ENCODE data around the gene P2RY10.
"Not testable (repeated sequence)": the region's sequence is repeated elsewhere in the genome, so short reads cannot be mapped to it uniquely, and the experiment has no call there.

Gene P2RY10, protein sequence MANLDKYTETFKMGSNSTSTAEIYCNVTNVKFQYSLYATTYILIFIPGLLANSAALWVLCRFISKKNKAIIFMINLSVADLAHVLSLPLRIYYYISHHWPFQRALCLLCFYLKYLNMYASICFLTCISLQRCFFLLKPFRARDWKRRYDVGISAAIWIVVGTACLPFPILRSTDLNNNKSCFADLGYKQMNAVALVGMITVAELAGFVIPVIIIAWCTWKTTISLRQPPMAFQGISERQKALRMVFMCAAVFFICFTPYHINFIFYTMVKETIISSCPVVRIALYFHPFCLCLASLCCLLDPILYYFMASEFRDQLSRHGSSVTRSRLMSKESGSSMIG
- total RNA-seq = 133 to 138 reads per million in 2 donors

DNA sequence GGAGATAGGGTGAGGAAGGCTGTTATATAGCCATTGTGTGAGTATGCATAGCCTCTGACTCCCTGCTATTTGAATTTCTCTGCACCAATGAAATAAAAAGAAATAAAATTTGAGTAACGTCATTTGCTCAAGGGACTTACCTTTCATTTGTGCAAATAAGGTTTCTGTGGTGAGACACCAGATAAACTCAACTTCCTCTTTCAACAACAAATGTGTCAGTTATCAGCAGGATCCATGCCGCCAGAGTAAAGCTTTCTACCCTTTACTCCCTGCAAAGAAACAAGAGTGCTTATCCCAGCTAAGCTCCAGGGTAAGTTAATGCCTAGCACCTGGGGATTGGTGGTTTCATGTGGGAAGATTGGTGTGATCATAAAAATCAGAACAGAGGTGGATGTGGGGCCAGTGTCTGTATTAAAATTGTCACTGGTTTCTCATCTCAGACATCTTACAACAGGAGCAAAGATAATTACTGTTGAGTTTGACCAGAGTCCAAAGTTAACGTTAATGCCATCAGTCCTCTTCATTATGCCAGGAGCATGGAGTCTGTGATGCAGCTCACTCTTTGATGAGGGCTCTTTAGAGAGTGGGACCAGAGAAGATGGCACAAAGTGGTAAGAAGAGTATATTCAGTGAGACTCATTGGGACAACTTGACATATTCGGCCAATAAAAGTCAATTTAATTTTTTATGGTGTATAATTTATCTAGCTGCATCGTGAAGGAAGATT lies at the start of gene P2RY10:
TSS of gene P2RY10 (plus strand) at position 206 of the 727 bp plus-strand sequence. CDS start 15,130 bp downstream, outside the sequence.
- DNase-seq = no peak

DNA sequence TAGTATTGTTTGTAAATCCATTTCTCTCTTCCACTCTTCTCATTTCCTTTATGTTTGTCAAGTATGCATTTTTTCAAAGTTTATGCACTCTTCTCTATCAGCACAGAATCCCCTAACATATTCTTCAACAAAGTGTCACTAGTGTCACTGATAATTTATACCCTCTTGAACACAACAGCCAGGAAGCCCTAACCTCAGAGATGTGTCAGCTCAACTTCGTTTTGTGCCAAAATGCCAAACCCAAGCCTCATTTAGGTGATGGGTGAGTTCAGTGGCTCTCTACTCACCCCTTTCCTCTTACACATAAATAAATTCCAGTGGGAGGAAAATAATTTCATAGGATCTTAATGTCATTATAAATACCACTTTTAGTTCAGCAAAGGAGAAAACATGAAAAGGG lies 22.4 kb upstream of the P2RY10 start:
- no peak for DNase-seq

DNA sequence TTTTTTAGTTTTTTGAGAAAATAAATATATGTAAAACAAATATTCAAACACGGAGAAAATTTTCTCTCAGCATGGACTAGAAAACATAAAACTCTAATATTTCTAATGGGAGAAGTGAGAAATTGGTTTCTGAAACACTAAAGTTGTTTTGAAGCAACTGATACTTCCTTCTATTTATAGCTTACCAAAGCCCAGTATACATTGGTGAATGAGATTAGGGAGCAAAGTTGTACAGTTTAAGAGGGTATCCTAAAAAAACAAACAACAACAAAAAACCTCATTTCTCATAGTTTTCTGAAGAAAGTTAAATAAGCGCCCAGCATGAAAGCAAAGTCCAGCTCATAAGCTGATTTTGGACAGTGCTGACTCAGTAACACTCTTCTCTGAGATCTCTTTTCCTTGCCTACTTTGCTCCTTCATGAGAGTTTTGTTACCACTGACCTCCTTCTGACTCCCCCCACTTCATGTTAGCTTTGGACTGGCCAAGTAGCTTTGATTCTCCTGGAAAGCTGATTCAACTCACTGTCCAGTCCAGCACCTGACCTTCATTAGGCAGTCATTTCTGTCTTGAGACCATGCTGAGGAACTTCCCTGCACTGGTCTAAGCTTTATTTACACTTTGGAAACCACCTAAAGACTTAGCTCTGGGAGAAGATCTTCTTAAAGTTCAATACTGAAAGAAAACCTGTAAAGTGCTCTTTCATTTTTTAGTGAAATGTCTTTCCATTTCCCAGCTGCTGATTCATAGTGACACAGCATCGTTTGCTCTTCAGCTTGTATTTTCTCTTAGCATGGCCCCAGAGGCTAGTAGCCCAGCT lies 21.8 kb upstream of the P2RY10 start:
- DNase-seq = no peak

DNA sequence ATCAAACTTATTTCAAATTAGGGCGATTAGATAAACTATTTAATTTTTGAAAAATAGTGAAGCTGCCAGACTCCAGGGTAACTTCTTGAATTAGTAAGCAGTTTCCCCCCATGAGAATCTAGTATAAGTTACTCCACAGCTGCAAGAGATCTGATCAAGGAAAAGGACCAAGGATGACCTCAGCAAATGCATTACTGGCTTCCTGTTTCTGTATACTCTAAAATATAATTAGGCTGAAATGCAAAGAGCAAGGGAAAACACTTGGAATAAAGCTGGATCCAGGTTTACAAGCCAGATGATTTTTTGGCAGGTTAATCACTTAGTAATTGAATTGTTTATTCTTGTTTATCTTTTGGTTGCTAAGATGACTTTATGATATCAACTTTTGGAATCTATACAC lies 13.4 kb upstream of the P2RY10 start:
- DNase-seq = no peak

DNA sequence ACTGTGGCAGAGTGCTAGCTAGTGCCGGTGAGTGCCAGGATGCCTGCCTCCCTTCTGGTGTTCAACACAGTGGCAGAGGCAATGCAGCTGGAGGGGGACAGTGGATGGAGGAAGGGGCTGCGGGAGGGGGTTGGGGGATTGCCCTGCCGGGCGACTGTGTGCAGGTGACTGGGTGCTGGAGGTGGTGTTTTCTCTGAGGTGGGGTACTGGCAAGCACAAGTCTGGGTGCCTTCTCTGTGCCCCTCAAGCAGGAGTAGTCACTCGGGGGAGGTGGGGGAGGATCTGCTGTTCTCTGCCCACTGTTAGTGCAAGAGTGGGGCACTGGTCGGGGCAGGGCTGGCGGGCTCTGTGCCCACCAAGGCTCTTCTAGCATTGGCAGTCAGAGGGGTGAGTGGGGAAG lies 10.3 kb upstream of the P2RY10 start:
- no peak for DNase-seq

DNA sequence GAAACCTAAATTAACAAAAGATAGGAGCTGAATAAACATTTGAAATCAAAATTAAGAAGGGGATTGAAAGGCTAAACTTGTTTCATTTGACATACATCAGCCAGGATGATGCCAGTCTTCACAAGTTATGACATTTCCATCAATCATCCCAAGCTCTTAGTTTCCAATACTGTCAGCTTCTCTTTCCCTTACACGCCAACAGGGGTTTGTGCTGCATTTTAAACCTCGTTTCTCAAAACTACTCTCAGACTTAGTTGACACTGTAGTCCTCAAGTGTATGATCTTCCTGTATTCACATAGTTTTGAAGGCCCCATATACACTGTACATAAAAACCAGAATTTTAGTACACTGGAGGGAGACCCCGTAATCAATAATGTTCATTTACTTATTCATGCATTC lies 840 bp upstream of the P2RY10 start:
- no peak for DNase-seq

DNA sequence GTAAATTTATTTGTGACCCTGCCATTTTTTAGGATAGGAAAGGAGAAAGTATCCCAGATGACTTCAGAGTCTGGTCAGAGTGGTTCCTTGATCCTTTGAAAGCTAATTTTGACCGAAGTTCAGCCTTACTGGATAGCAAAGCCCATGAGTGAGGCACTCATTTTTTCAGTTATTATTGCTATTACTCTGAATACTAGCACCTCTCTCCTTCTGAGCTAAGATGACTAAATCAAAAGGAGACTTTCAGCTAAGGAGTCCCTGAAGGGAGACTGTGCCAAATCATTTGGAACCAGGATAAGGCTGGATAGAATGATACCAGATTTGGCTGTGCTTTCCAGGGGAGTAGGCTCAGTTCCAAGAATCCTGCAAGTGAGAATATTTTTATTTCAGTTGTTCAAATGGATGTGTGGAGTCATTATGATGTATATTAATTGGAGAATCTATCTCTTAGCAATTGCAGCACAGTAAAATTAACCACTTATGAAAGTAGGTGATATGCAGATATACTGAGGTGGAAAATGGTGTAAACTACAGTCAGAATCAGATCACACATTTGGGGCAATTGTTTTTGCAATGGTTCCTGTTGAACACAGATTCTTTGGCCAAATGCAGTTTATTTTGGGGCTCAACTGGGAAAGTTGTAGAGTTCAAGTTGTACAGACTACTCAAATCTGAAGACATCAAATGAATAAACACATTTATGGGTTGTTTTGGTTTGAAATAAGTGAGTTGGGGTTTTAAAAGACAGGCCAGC lies 1.2 kb downstream of the P2RY10 start:
- DNase-seq = no peak

DNA sequence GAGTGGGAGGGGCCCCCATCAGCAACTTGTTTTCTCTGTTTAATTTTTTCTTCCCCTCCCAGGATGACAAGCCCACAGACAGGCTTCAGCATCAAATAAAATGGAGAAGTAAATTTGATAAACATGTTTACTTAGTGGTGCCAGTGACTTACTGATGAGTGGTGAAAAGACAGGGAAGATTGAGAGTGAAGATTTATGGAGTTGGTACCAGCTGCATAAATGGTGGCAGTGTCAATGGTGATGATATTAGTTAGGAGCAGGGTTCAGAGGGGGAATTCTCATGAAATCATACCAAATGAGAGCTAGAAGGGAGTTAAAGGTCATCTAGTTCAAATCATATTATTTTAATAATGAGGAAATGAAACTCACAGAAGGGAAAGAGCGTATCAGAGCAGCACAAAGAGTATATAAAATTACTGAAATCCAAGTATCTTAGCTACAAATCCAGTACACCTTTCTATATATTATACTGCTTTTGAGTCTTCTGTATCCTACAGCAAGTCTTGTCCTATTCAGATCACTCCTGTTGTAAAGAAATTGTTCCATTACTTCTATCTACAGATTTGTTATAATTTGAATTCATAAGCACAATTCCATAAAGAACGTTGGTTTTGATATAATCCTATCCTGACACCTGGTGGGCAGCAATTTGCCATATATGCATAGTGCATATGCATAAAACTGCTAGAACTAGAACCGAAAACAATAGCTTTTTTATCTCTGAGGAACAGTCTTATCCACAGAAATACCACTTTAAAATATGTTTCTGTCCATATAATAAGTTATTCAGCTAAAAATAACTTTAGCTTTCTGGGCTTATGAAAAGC lies 5.0 kb downstream of the P2RY10 start:
- no peak for DNase-seq

DNA sequence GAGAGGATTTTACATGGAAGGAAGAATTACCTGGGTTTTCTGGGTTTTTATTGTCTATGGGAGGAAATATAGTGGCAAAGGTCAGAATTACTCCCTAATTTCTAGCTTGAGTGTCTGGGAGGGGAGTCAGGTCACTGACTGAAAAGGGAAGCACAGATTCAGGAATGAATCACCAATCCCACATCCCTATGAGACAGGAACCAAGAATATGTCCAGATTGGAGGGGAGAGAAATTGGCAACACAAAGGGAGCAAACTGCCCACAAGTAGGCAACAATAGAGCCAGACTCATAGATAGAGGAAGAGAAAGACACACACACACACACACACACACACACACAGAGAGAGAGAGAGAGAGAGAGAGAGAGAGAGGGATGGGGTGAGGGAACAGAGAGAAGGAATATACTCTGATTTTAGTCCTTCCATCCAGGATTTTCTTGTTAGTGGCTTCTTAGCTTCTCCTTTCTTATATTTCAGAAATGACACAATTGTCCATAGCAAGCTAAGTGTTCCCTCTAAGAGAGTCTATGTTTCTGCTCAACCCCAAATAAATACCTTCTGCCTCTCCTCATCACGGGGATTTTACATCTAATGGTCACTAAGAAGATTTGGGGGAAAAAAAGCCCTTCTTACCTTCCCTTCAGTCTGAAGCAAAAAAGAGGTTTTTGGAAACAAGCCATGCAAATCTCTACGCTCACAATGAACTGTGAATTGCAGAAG lies 12.0 kb downstream of the P2RY10 start:
- DNase-seq = no peak

DNA sequence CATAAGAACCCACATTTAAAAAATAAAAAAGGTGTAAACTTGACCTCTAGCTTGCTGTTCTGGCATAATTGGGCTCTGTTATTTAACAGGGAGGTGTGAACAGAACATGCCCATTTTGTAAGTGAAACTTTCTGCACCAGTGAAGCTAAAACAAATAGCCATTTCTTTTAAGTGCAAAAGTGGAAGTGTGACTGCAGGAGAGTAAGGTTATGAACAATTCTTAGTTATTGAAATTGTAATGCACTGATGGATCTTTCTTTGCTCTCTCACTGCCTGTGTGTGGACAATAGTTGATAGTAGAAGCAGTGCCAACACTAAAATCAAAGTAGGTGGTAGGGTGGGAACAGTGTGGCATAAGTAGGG lies 12.6 kb downstream of the P2RY10 start:
- DNase-seq = no peak

DNA sequence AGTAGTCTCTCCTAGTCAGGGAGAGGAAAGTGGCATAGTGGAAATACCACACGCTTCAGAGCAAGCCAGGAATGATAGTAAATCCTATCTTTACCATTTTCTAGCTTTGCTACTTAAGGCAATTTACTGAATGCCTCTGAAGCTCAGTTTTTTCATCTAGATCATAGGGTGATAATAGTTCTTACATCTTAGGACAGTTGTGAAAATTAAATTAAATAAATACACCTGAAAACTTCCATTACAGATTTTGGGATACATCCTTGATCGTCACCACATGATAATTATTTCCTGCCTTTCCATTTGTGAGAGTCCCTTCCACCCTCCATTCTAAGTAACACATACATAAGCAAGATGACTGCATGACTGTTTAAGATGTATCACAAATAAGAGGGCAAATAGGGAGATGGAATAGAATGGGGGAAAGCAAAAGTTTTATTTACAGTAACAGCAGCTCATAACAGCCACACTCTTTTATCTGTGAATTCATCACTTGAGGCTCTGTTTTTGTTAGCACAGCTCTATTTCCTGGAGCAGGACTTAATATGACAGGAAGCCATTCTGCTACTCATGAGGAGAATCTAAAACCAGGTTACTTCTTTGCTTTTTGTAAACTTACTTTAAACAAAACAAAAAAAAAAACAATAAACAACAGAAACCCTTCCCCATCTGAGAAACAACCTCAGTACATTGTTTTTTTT lies 13.4 kb downstream of the P2RY10 start:
- DNase-seq = no peak

DNA sequence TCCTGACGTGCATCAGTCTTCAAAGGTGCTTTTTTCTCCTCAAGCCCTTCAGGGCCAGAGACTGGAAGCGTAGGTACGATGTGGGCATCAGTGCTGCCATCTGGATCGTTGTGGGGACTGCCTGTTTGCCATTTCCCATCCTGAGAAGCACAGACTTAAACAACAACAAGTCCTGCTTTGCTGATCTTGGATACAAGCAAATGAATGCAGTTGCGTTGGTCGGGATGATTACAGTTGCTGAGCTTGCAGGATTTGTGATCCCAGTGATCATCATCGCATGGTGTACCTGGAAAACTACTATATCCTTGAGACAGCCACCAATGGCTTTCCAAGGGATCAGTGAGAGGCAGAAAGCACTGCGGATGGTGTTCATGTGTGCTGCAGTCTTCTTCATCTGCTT lies 15.7 kb downstream of the P2RY10 start:
- no peak for DNase-seq

DNA sequence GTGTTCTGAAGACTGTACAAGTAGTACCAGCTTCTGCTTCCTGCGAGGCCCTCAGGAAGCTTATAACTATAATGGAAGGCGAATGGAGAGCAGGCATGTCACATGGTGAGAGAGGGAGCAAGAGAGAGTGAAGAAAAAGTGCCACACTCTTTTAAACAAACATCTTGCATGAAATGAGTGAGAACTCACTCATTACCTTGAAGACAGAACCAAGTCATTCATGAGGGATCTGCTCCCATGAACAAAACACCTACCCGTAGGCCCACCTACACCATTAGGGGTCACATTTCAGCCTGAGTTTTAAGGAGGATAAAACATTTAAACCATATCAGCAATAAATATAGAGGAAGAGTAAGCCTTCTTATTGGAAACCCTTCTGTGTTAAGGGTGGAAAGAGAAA lies 19.4 kb downstream of the P2RY10 start:
- no peak for DNase-seq

DNA sequence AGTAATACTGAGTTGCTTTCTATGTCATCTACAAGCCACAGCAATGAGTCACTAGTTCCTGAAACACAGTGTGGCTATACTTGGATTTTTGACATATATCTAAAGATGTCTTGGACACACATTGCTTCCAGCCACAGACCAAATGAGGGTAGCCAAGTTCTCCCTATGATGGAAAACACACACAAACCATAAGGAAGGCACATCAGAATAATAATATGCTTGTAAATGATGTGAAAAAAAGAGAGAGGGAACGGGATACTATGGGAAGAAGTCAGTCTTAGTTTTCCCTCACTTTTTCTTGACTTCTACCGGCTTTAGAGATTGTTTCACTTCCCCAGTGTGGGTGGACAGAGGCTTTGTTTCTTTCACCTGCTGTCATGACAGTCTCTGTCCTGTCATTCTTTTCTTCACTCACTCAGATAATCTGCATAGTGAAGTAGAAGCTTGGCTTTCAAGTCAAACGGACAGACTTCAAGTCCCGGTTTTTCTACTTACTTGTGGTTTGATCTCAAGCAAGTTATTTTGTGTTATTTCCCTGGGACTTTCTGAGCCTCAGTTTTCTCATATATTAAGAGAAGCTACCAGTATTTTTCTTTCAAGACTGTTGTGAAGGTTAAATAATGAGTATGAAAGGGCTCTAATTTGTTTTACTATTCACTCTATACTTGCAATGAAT lies 34.7 kb downstream of the P2RY10 start:
- no peak for DNase-seq

DNA sequence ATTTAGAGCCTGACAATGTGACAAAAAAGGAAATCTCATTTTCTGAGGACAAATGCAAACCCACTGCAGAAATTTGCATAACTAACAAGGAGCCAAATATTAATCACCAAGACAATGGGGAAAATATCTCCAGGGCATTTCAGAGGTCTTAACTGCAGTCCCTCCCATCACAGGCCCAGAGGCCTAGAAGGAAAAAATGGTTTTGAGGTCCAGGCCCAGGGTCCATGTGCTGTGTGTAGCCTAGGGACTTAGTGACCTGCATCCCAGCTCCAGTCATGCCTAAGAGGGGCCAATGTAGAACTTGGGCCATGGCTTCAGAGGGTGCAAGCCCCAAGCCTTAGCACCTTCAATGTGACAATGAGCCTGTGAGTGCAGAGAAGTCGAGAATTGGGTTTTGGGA lies 44.2 kb downstream of the P2RY10 start:
- no peak for DNase-seq

DNA sequence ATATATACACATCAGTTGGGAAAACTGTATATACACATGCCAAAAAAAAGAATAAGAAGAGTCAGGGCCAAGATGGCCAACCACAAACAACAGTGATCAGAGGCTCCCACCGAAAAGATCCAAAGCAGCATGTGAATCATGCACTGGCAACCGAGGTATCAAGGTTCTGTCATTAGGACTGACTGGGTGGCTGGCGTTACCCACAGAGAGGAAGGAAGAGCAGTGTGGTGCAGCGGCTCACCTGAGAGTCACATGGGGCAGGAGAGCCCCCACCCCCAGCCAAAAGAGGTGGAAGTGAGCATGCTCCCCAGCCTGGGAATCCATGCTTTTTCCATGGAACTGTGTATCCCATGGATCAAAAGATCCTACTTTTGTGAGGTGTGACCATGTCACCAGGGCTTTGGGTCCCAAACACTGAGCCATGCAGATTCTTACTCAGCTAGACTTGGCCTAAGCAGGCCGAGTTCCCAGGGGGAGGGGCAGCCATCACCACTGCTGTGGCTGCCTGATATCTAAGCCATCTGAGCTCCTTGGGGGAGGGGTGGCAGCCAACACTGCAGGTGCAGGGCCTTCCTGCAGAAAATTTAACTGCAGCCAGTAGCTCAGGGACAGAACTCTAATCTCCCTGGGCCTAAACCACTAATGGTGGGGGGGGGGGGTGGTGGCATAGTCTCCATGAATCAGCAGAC lies 52.8 kb downstream of the P2RY10 start:
- no peak for DNase-seq

DNA sequence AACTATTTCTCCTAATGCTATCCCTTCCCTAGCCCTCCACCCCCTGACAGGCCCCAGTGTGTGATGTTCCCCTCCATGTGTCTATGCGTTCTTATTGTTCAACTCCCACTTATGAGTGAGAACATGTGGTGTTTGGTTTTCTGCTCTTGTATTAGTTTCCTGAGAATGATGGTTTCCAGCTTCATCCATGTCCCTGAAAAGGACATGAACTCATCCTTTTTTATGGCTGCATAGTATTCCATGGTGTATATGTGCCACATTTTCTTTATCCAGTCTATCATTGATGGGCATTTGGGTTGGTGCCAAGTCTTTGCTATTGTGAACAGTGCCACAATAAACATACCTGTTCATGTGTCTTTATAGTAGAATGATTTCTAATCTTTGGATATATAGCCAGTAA lies 62.3 kb downstream of the P2RY10 start:
- not testable (repeated sequence) for DNase-seq
